ENCODE data around the gene SDHB. TPM values are rescaled to one million over a fixed set of nuclear protein-coding genes. Genes with fewer than 3 reads are reported as not detected.

Gene SDHB
- total RNA-seq, 2 donors from 2014 or later, result 93.0 to 113 TPM

DNA sequence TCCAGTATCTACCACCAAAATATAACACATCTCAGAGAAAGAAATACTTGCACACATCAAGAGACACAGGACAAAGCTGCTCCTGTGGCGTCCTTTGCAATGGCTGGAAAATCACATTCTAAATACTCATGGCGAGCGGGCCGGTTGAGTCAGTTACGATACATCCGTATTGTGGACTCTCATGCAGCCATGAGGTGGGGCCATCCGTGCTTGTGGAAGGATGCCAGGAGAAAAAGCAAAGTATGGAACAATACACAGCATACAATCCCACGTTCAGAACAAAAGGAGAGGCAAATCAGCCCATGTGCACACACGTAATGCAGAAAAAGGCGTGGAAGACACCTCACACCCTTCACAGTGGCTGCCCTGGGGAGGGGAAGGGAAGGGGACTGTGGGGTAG is 55.2 kb downstream of the SDHB start:
- intact Hi-C loops (cut with DNase I), result no loop called here
- 53% methylated on average over 10 of the region's 10 CpGs for WGBS
- H3K36me3 ChIP-seq, result peaks cover 0 to 4% of the 10 kb centered on the region in 2 donors
- TF ChIP-seq POLR2AphosphoS5 (IDR thresholded peaks at IDR 0.05) (peak; percentile 56), POLR2A (IDR thresholded peaks at IDR 0.05) (no peak)
- no peaks in the 10 kb centered on the region for H3K27me3 ChIP-seq (replicated peaks; ENCODE audit: insufficient read depth)
- no peak overlapping the region for H3K4me3 ChIP-seq
- no peak overlapping the region for H3K27ac ChIP-seq
- H3K4me1 ChIP-seq (replicated peaks), result no peaks in the 10 kb centered on the region
- no peaks in the 10 kb centered on the region for H3K9me3 ChIP-seq
- DNase-seq (ENCODE audit: low spot score), result peak; percentile 47

DNA sequence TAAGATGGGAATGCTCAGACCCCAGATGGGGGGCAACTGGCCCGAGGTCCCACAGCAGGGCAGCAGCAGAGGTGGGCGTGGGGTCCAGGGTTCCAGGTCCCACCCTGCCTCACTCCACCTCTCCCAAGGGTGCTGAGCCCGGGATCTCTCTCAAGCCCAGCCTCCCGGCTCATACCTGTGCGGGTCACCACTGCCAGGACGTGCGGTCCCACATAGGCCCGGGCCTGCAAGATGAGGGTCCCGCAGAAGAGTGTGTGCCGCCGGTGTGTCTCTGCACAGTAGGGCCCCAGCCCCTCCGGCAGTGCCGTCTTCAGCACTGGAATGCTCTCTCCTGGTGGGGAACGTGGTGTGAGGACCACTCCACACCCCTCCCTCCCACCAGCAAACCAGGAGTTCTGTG is 57.0 kb downstream of the SDHB start:
- H3K4me3 ChIP-seq, result no peak overlapping the region
- 98% methylated on average over 14 of the region's 14 CpGs for WGBS
- no peaks in the 10 kb centered on the region for H3K36me3 ChIP-seq
- H3K4me1 ChIP-seq (replicated peaks), result no peaks in the 10 kb centered on the region
- no peak for DNase-seq (ENCODE audit: low spot score)
- intact Hi-C loops (cut with DNase I), result no loop called here
- no peak overlapping the region for H3K27ac ChIP-seq
- TF ChIP-seq, protein P1, sequence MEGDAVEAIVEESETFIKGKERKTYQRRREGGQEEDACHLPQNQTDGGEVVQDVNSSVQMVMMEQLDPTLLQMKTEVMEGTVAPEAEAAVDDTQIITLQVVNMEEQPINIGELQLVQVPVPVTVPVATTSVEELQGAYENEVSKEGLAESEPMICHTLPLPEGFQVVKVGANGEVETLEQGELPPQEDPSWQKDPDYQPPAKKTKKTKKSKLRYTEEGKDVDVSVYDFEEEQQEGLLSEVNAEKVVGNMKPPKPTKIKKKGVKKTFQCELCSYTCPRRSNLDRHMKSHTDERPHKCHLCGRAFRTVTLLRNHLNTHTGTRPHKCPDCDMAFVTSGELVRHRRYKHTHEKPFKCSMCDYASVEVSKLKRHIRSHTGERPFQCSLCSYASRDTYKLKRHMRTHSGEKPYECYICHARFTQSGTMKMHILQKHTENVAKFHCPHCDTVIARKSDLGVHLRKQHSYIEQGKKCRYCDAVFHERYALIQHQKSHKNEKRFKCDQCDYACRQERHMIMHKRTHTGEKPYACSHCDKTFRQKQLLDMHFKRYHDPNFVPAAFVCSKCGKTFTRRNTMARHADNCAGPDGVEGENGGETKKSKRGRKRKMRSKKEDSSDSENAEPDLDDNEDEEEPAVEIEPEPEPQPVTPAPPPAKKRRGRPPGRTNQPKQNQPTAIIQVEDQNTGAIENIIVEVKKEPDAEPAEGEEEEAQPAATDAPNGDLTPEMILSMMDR (IDR thresholded peaks at IDR 0.05), result no peak
- TF ChIP-seq POLR2A (IDR thresholded peaks at IDR 0.05) (no peak), POLR2AphosphoS5 (IDR thresholded peaks at IDR 0.05) (no peak)
- no peaks in the 10 kb centered on the region for H3K27me3 ChIP-seq (replicated peaks; ENCODE audit: insufficient read depth)
- no peaks in the 10 kb centered on the region for H3K9me3 ChIP-seq

DNA sequence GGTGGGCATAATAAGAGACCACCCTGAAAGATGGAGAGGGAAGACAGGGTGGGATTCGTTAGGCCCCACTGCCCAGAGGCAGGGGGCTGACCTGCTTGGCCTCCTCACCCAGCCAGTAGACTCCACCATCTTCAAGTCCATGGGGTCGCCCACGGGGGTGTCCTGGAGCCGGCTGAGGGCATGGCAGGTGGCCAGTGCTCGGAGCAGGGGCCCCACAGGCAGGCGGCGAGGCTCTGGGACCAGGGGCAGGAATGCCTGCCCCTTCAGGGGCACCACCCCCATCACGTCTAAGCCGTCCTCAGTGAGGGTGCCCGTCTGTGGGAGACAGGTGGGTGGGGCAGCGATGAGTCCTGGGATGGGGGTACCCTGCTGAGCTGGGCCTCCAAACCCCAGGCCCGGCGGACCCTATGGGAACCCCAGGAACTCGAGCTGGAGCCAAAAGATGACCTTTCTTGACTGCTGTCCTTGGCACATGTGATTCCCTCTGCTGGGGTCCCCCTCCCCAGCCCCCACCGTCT is 60.3 kb downstream of the SDHB start:
- H3K27me3 ChIP-seq (replicated peaks; ENCODE audit: insufficient read depth), result no peaks in the 10 kb centered on the region
- 86% methylated on average over 12 of the region's 15 CpGs for WGBS
- no peak overlapping the region for H3K4me3 ChIP-seq
- no peak for DNase-seq (ENCODE audit: low spot score)
- H3K27ac ChIP-seq, result no peak overlapping the region
- H3K9me3 ChIP-seq, result no peaks in the 10 kb centered on the region
- intact Hi-C loops (cut with DNase I), result no loop called here
- no peaks in the 10 kb centered on the region for H3K4me1 ChIP-seq (replicated peaks)
- H3K36me3 ChIP-seq, result no peaks in the 10 kb centered on the region
- no peak for TF ChIP-seq POLR2AphosphoS5 (IDR thresholded peaks at IDR 0.05)

DNA sequence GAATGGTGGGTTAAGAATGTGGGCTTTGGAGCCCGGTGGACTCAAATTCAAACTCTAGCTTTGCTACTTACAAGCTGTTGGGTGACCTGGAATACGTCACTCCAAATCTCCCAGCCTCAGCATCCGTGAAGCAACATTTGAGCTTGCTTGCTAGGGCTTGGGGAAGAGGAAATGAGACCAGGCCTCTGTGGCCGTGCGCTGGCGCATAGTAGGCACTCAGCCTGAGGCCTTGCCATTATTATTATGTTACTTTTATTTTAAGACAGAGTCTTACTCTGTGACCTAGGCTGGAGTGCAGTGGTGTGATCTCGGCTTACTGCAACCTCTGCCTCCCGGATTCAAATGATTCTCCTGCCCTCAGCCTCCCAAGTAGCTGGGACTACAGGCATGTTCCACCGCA is 61.2 kb downstream of the SDHB start:
- Histone ChIP-seq H3K36me3 (no peaks in the 10 kb centered on the region), H3K27me3 (replicated peaks; ENCODE audit: insufficient read depth) (no peaks in the 10 kb centered on the region), H3K4me1 (replicated peaks) (no peaks in the 10 kb centered on the region), H3K9me3 (no peaks in the 10 kb centered on the region), H3K4me3 (no peak overlapping the region), H3K27ac (no peak overlapping the region)
- TF ChIP-seq POLR2A (IDR thresholded peaks at IDR 0.05), result no peak
- TF ChIP-seq, protein P1 (IDR thresholded peaks at IDR 0.05), result no peak
- TF ChIP-seq POLR2AphosphoS5 (IDR thresholded peaks at IDR 0.05), result no peak
- 98% methylated on average over 9 of the region's 9 CpGs for WGBS
- intact Hi-C loops (cut with DNase I), result no loop called here
- no peak for DNase-seq (ENCODE audit: low spot score)

DNA sequence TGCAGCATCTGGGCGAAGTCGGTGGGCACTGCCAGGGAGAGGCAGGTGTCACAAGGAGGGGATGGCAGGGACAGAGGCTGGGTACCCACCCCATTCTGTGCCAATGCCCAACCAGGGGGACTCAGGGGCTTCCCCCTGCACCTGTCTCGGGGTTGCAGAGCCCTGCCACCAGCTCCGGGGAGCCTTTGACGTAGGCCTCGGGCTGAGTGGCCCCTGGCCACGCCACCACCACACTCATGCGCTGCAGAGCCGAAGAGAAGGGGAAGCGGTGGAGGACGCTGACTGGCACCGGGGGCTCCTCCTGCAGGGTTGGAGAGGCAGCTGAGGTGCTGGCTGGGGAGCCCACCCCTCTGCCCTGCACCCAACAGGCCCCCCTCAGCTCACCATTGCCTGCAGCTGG is 61.7 kb downstream of the SDHB start:
- DNase-seq (ENCODE audit: low spot score), result no peak
- Histone ChIP-seq H3K36me3 (no peaks in the 10 kb centered on the region), H3K9me3 (no peaks in the 10 kb centered on the region), H3K4me3 (no peak overlapping the region), H3K27me3 (replicated peaks; ENCODE audit: insufficient read depth) (no peaks in the 10 kb centered on the region), H3K4me1 (replicated peaks) (no peaks in the 10 kb centered on the region), H3K27ac (no peak overlapping the region)
- WGBS, result 95% methylated on average over 12 of the region's 12 CpGs
- TF ChIP-seq POLR2AphosphoS5 (IDR thresholded peaks at IDR 0.05) (no peak), POLR2A (IDR thresholded peaks at IDR 0.05) (no peak)
- TF ChIP-seq, protein P1 (IDR thresholded peaks at IDR 0.05), result no peak
- intact Hi-C loops (cut with DNase I), result no loop called here

DNA sequence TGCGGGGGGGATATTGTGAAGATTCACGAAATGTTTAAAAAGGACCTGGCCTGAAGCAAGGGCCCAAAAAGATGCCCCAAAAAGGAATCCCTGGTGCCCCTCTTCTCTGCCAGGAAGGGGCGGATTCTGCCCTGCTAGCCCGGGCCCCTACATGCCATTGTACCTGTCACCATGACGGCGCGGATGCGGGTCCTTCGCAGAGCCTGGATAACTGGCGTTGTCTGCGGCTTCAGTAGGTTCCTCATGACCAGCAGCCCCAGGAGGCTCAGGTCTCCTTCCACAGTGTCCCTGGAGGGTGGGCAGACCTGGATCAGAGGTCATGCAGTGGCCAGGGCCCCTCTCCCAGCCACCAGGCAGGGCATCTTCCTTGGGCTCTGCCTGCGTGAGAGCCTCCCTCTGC is 62.3 kb downstream of the SDHB start:
- Histone ChIP-seq H3K4me3 (no peak overlapping the region), H3K36me3 (no peaks in the 10 kb centered on the region), H3K27ac (no peak overlapping the region), H3K27me3 (replicated peaks; ENCODE audit: insufficient read depth) (no peaks in the 10 kb centered on the region), H3K4me1 (replicated peaks) (no peaks in the 10 kb centered on the region), H3K9me3 (no peaks in the 10 kb centered on the region)
- intact Hi-C loops (cut with DNase I), result no loop called here
- 87% methylated on average over 5 of the region's 12 CpGs for WGBS
- no peak for DNase-seq (ENCODE audit: low spot score)
- TF ChIP-seq POLR2A (IDR thresholded peaks at IDR 0.05) (no peak), POLR2AphosphoS5 (IDR thresholded peaks at IDR 0.05) (no peak)
- TF ChIP-seq, protein P1 (IDR thresholded peaks at IDR 0.05), result no peak

All from prostate gland (tissue), 2 donors.